Measurements from ENCODE around the gene ASB7. TPM values are rescaled to one million over a fixed set of nuclear protein-coding genes. Genes with fewer than 3 reads are reported as not detected.
A peak's percentile ranks its signal among the peaks of the same experiment; 100 is the strongest.

ASB7 gene
- total RNA-seq (9.1 TPM), polyA plus RNA-seq (ENCODE audit: insufficient read depth in 1 of 8, insufficient read length in 8 of 8, low replicate concordance in 1 of 8) (1 to 10 TPM; 6.3 to 9.6 (median 8.4) TPM)
- long read RNA-seq, donor 1 = 0 reads
- long read RNA-seq, donor 2 = 0 reads
- long read RNA-seq, donor 3, full-length matches to known transcripts = 4 of 4 reads
- long read RNA-seq, donor 3, partial matches to known transcripts = 0 of 4 reads
- long read RNA-seq, donor 3, other reads (novel, unspliced or antisense) = 0 of 4 reads
- long read RNA-seq, donor 4 = 0 reads
- long read RNA-seq, donor 5, full-length matches to known transcripts = 7 of 7 reads
- long read RNA-seq, donor 5, partial matches to known transcripts = 0 of 7 reads
- long read RNA-seq, donor 5, other reads (novel, unspliced or antisense) = 0 of 7 reads
- long read RNA-seq, donor 6, full-length matches to known transcripts = 2 of 9 reads
- long read RNA-seq, donor 6, partial matches to known transcripts = 7 of 9 reads
- long read RNA-seq, donor 6, other reads (novel, unspliced or antisense) = 0 of 9 reads
- long read RNA-seq, donor 7, full-length matches to known transcripts = 2 of 2 reads
- long read RNA-seq, donor 7, partial matches to known transcripts = 0 of 2 reads
- long read RNA-seq, donor 7, other reads (novel, unspliced or antisense) = 0 of 2 reads
- long read RNA-seq, donor 8 = 0 reads
- long read RNA-seq, donor 9, full-length matches to known transcripts = 2 of 2 reads
- long read RNA-seq, donor 9, partial matches to known transcripts = 0 of 2 reads
- long read RNA-seq, donor 9, other reads (novel, unspliced or antisense) = 0 of 2 reads
- long read RNA-seq, donor 10 = 0 reads
- long read RNA-seq, donor 11 = 0 reads

GRCh38 chr15:100602064-100602822, at the start of gene ASB7, which contains the start of gene LINS1:
ASB7 (plus strand) TSS chr15:100602589; CDS start chr15:100612217, 9,628 bp downstream.
LINS1 (minus strand) TSS chr15:100602184; CDS start chr15:100580842, 21,342 bp downstream.
- peaks cover 4% of the 10 kb centered on the region for H3K36me3 ChIP-seq (ENCODE audit: control insufficient read depth, insufficient read depth, low read length)
- H3K27ac ChIP-seq (ENCODE audit: low read length) = peak within 1 kb of the TSS; percentile 90
- peak within 1 kb of the TSS; percentile 94 for H3K4me3 ChIP-seq (ENCODE audit: low read length)
- H3K4me1 ChIP-seq (ENCODE audit: control insufficient read depth, insufficient read depth, low read length) = peaks cover 13% of the 10 kb centered on the region
- no peaks in the 10 kb centered on the region for H3K27me3 ChIP-seq (ENCODE audit: control insufficient read depth, insufficient read depth, low read length)
- WGBS (ENCODE audit: insufficient coverage) = 0% methylated on average over 39 of the region's 51 CpGs
- no peaks in the 10 kb centered on the region for H3K9me3 ChIP-seq (replicated peaks; ENCODE audit: control insufficient read depth, low read depth, low read length)
- DNase-seq = peak; percentile 100

- H3K27ac ChIP-seq (ENCODE audit: low read length) = no peak overlapping the region
- H3K4me1 ChIP-seq (ENCODE audit: control insufficient read depth, insufficient read depth, low read length) = no peaks in the 10 kb centered on the region
- no peaks in the 10 kb centered on the region for H3K27me3 ChIP-seq (ENCODE audit: control insufficient read depth, insufficient read depth, low read length)
- H3K36me3 ChIP-seq (ENCODE audit: control insufficient read depth, insufficient read depth, low read length) = no peaks in the 10 kb centered on the region
- WGBS (ENCODE audit: insufficient coverage) = 93% methylated on average over 16 of the region's 16 CpGs
- no peak overlapping the region for H3K4me3 ChIP-seq (ENCODE audit: low read length)
- peaks cover 3% of the 10 kb centered on the region for H3K9me3 ChIP-seq (replicated peaks; ENCODE audit: control insufficient read depth, low read depth, low read length)
- no peak for DNase-seq
Observed at GRCh38 chr15:100553468-100553867, 48.9 kb upstream of the ASB7 start.

- WGBS (ENCODE audit: insufficient coverage) = 97% methylated on average over 44 of the region's 50 CpGs
- H3K27me3 ChIP-seq (ENCODE audit: control insufficient read depth, insufficient read depth, low read length) = no peaks in the 10 kb centered on the region
- no peaks in the 10 kb centered on the region for H3K4me1 ChIP-seq (ENCODE audit: control insufficient read depth, insufficient read depth, low read length)
- peaks cover 2% of the 10 kb centered on the region for H3K9me3 ChIP-seq (replicated peaks; ENCODE audit: control insufficient read depth, low read depth, low read length)
- no peak for DNase-seq
- no peak overlapping the region for H3K27ac ChIP-seq (ENCODE audit: low read length)
- no peaks in the 10 kb centered on the region for H3K36me3 ChIP-seq (ENCODE audit: control insufficient read depth, insufficient read depth, low read length)
- no peak overlapping the region for H3K4me3 ChIP-seq (ENCODE audit: low read length)
Observed at GRCh38 chr15:100558771-100559254, 43.6 kb upstream of the ASB7 start.

- Histone ChIP-seq H3K9me3 (replicated peaks; ENCODE audit: control insufficient read depth, low read depth, low read length) (no peaks in the 10 kb centered on the region), H3K4me1 (ENCODE audit: control insufficient read depth, insufficient read depth, low read length) (no peaks in the 10 kb centered on the region), H3K27ac (ENCODE audit: low read length) (no peak overlapping the region), H3K4me3 (ENCODE audit: low read length) (no peak overlapping the region), H3K36me3 (ENCODE audit: control insufficient read depth, insufficient read depth, low read length) (no peaks in the 10 kb centered on the region), H3K27me3 (ENCODE audit: control insufficient read depth, insufficient read depth, low read length) (no peaks in the 10 kb centered on the region)
- no peak for DNase-seq
- 33% methylated on average over 1 of the region's 2 CpGs for WGBS (ENCODE audit: insufficient coverage)
Observed at GRCh38 chr15:100559330-100559729, 43.1 kb upstream of the ASB7 start.

GRCh38 chr15:100560323-100560722, 42.1 kb upstream of the ASB7 start:
- Histone ChIP-seq H3K27me3 (ENCODE audit: control insufficient read depth, insufficient read depth, low read length) (no peaks in the 10 kb centered on the region), H3K9me3 (replicated peaks; ENCODE audit: control insufficient read depth, low read depth, low read length) (no peaks in the 10 kb centered on the region), H3K27ac (ENCODE audit: low read length) (no peak overlapping the region), H3K36me3 (ENCODE audit: control insufficient read depth, insufficient read depth, low read length) (no peaks in the 10 kb centered on the region), H3K4me1 (ENCODE audit: control insufficient read depth, insufficient read depth, low read length) (no peaks in the 10 kb centered on the region), H3K4me3 (ENCODE audit: low read length) (no peak overlapping the region)
- DNase-seq = no peak

- no peak overlapping the region for H3K27ac ChIP-seq (ENCODE audit: low read length)
- no peaks in the 10 kb centered on the region for H3K4me1 ChIP-seq (ENCODE audit: control insufficient read depth, insufficient read depth, low read length)
- H3K27me3 ChIP-seq (ENCODE audit: control insufficient read depth, insufficient read depth, low read length) = no peaks in the 10 kb centered on the region
- peaks cover 15% of the 10 kb centered on the region for H3K36me3 ChIP-seq (ENCODE audit: control insufficient read depth, insufficient read depth, low read length)
- no peak overlapping the region for H3K4me3 ChIP-seq (ENCODE audit: low read length)
- WGBS (ENCODE audit: insufficient coverage) = 83% methylated on average over 1 of the region's 3 CpGs
- no peaks in the 10 kb centered on the region for H3K9me3 ChIP-seq (replicated peaks; ENCODE audit: control insufficient read depth, low read depth, low read length)
- DNase-seq = no peak
Observed at GRCh38 chr15:100565591-100565990, 36.8 kb upstream of the ASB7 start.

- Histone ChIP-seq H3K4me1 (ENCODE audit: control insufficient read depth, insufficient read depth, low read length) (no peaks in the 10 kb centered on the region), H3K27me3 (ENCODE audit: control insufficient read depth, insufficient read depth, low read length) (no peaks in the 10 kb centered on the region), H3K9me3 (replicated peaks; ENCODE audit: control insufficient read depth, low read depth, low read length) (no peaks in the 10 kb centered on the region), H3K27ac (ENCODE audit: low read length) (no peak overlapping the region), H3K36me3 (ENCODE audit: control insufficient read depth, insufficient read depth, low read length) (peaks cover 20% of the 10 kb centered on the region), H3K4me3 (ENCODE audit: low read length) (no peak overlapping the region)
- 72% methylated on average over 2 of the region's 6 CpGs for WGBS (ENCODE audit: insufficient coverage)
- DNase-seq = no peak
Observed at GRCh38 chr15:100566850-100567628, 35.4 kb upstream of the ASB7 start.

GRCh38 chr15:100569391-100569790, 33.0 kb upstream of the ASB7 start:
- 24% methylated on average over 4 of the region's 8 CpGs for WGBS (ENCODE audit: insufficient coverage)
- H3K27ac ChIP-seq (ENCODE audit: low read length) = no peak overlapping the region
- H3K27me3 ChIP-seq (ENCODE audit: control insufficient read depth, insufficient read depth, low read length) = no peaks in the 10 kb centered on the region

GRCh38 chr15:100570275-100570674, 32.1 kb upstream of the ASB7 start:
- no peak overlapping the region for H3K4me3 ChIP-seq (ENCODE audit: low read length)
- H3K9me3 ChIP-seq (replicated peaks; ENCODE audit: control insufficient read depth, low read depth, low read length) = no peaks in the 10 kb centered on the region
- H3K36me3 ChIP-seq (ENCODE audit: control insufficient read depth, insufficient read depth, low read length) = peaks cover 24% of the 10 kb centered on the region
- H3K27me3 ChIP-seq (ENCODE audit: control insufficient read depth, insufficient read depth, low read length) = no peaks in the 10 kb centered on the region
- WGBS (ENCODE audit: insufficient coverage) = no CpG with 5 or more reads among the region's 3 CpGs
- no peak overlapping the region for H3K27ac ChIP-seq (ENCODE audit: low read length)
- no peak for DNase-seq
- H3K4me1 ChIP-seq (ENCODE audit: control insufficient read depth, insufficient read depth, low read length) = no peaks in the 10 kb centered on the region

More at GRCh38 chr15:100569391-100569790, 33.0 kb upstream of the ASB7 start:
- no peaks in the 10 kb centered on the region for H3K4me1 ChIP-seq (ENCODE audit: control insufficient read depth, insufficient read depth, low read length)
- no peak for DNase-seq
- H3K9me3 ChIP-seq (replicated peaks; ENCODE audit: control insufficient read depth, low read depth, low read length) = no peaks in the 10 kb centered on the region
- H3K4me3 ChIP-seq (ENCODE audit: low read length) = no peak overlapping the region
- H3K36me3 ChIP-seq (ENCODE audit: control insufficient read depth, insufficient read depth, low read length) = peaks cover 24% of the 10 kb centered on the region
